ENCODE data around the gene IFNB1. TPM values are rescaled to one million over a fixed set of nuclear protein-coding genes. Genes with fewer than 3 reads are reported as not detected.

IFNB1 gene
- polyA plus RNA-seq (2012; ENCODE audit: insufficient read depth, insufficient read length): not detected

- DNase-seq (ENCODE audit: low read depth, low spot score): no peak
- H3K4me3 ChIP-seq (ENCODE audit: low read length): no peak within 1 kb of the TSS
These were observed at the start of gene IFNB1 for GRCh38 chr9:21077781-21078180. Gene IFNB1 (minus strand): TSS chr9:21077942. CDS start chr9:21077869, 73 bp downstream.

GRCh38 chr9:21121595-21122251 is 44.0 kb upstream of the IFNB1 start:
- DNase-seq (ENCODE audit: low read depth, low spot score): no peak
- H3K4me3 ChIP-seq (ENCODE audit: low read length): no peak overlapping the region

- no peak for DNase-seq (ENCODE audit: low read depth, low spot score)
These were observed 43.3 kb upstream of the IFNB1 start for GRCh38 chr9:21121079-21121478.

GRCh38 chr9:21119093-21119770 is 41.5 kb upstream of the IFNB1 start:
- no peak overlapping the region for H3K4me3 ChIP-seq (ENCODE audit: low read length)
- DNase-seq (ENCODE audit: low read depth, low spot score): peak; percentile 38

More at GRCh38 chr9:21121079-21121478, 43.3 kb upstream of the IFNB1 start:
- no peak overlapping the region for H3K4me3 ChIP-seq (ENCODE audit: low read length)

GRCh38 chr9:21114311-21114710 is 36.6 kb upstream of the IFNB1 start:
- no peak overlapping the region for H3K4me3 ChIP-seq (ENCODE audit: low read length)
- no peak for DNase-seq (ENCODE audit: low read depth, low spot score)

GRCh38 chr9:21110708-21111576 is 33.2 kb upstream of the IFNB1 start:
- H3K4me3 ChIP-seq (ENCODE audit: low read length): no peak overlapping the region
- peak; percentile 78 for DNase-seq (ENCODE audit: low read depth, low spot score)

- no peak for DNase-seq (ENCODE audit: low read depth, low spot score)
- no peak overlapping the region for H3K4me3 ChIP-seq (ENCODE audit: low read length)
These were observed 27.0 kb upstream of the IFNB1 start for GRCh38 chr9:21104787-21105186.

- DNase-seq (ENCODE audit: low read depth, low spot score): no peak
- H3K4me3 ChIP-seq (ENCODE audit: low read length): no peak overlapping the region
These were observed 24.6 kb upstream of the IFNB1 start for GRCh38 chr9:21102305-21102704.

GRCh38 chr9:21097817-21098216 is 20.1 kb upstream of the IFNB1 start:
- DNase-seq (ENCODE audit: low read depth, low spot score): no peak
- H3K4me3 ChIP-seq (ENCODE audit: low read length): no peak overlapping the region

GRCh38 chr9:21096901-21097255 is 19.1 kb upstream of the IFNB1 start:
- no peak for DNase-seq (ENCODE audit: low read depth, low spot score)
- no peak overlapping the region for H3K4me3 ChIP-seq (ENCODE audit: low read length)

- peak overlapping the region; percentile 1; the same call in 1 of the 2 replicates for H3K4me3 ChIP-seq (ENCODE audit: low read length)
- peak; percentile 41 for DNase-seq (ENCODE audit: low read depth, low spot score)
These were observed 18.6 kb upstream of the IFNB1 start for GRCh38 chr9:21096172-21096900.

GRCh38 chr9:21095561-21095960 is 17.8 kb upstream of the IFNB1 start:
- H3K4me3 ChIP-seq (ENCODE audit: low read length): no peak overlapping the region
- no peak for DNase-seq (ENCODE audit: low read depth, low spot score)

- no peak overlapping the region for H3K4me3 ChIP-seq (ENCODE audit: low read length)
- DNase-seq (ENCODE audit: low read depth, low spot score): no peak
These were observed 8.8 kb upstream of the IFNB1 start for GRCh38 chr9:21086538-21086937.

- DNase-seq (ENCODE audit: low read depth, low spot score): no peak
- H3K4me3 ChIP-seq (ENCODE audit: low read length): no peak overlapping the region
These were observed 7.3 kb upstream of the IFNB1 start for GRCh38 chr9:21085005-21085404.

GRCh38 chr9:21084242-21084850 is 6.6 kb upstream of the IFNB1 start:
- H3K4me3 ChIP-seq (ENCODE audit: low read length): no peak overlapping the region
- DNase-seq (ENCODE audit: low read depth, low spot score): no peak

GRCh38 chr9:21082671-21083070 is 4.9 kb upstream of the IFNB1 start:
- H3K4me3 ChIP-seq (ENCODE audit: low read length): no peak overlapping the region
- DNase-seq (ENCODE audit: low read depth, low spot score): no peak

GRCh38 chr9:21081999-21082398 is 4.3 kb upstream of the IFNB1 start:
- peak overlapping the region; percentile 17 for H3K4me3 ChIP-seq (ENCODE audit: low read length)
- peak; percentile 88 for DNase-seq (ENCODE audit: low read depth, low spot score)

- H3K4me3 ChIP-seq (ENCODE audit: low read length): no peak overlapping the region
- no peak for DNase-seq (ENCODE audit: low read depth, low spot score)
These were observed 3.7 kb upstream of the IFNB1 start for GRCh38 chr9:21081451-21081850.

- H3K4me3 ChIP-seq (ENCODE audit: low read length): no peak overlapping the region
- no peak for DNase-seq (ENCODE audit: low read depth, low spot score)
These were observed 3.1 kb upstream of the IFNB1 start for GRCh38 chr9:21080793-21081192.

All from Jurkat, Clone E6-1 (cell line).